Putamen (tissue), 1 donor: ENCODE results near the gene ATP1A2.

Experiments used
- DNase-seq: peaks from one replicate; pipeline ENCODE4 v3.0.0-alpha.2; 2016; ENCODE audit warnings: low spot score

Gene ATP1A2

GRCh38 chr1:160085686-160086455, 29.7 kb upstream of the ATP1A2 start:
- peak; percentile 88 for DNase-seq

- DNase-seq = no peak
These were observed 29.1 kb upstream of the ATP1A2 start for GRCh38 chr1:160086456-160086892.

- DNase-seq = no peak
These were observed 28.4 kb upstream of the ATP1A2 start for GRCh38 chr1:160087118-160087662.

GRCh38 chr1:160089883-160090282, 25.7 kb upstream of the ATP1A2 start:
- no peak for DNase-seq

GRCh38 chr1:160090760-160091159, 24.8 kb upstream of the ATP1A2 start:
- DNase-seq = no peak

- no peak for DNase-seq
These were observed 23.8 kb upstream of the ATP1A2 start for GRCh38 chr1:160091666-160092223.

GRCh38 chr1:160092366-160093068, 23.0 kb upstream of the ATP1A2 start:
- no peak for DNase-seq

- DNase-seq = no peak
These were observed 22.5 kb upstream of the ATP1A2 start for GRCh38 chr1:160093069-160093395.

- no peak for DNase-seq
These were observed 21.8 kb upstream of the ATP1A2 start for GRCh38 chr1:160093624-160094290.

- no peak for DNase-seq
These were observed 21.3 kb upstream of the ATP1A2 start for GRCh38 chr1:160094291-160094625.

GRCh38 chr1:160094806-160095205, 20.8 kb upstream of the ATP1A2 start:
- no peak for DNase-seq

GRCh38 chr1:160095382-160096105, 20.0 kb upstream of the ATP1A2 start:
- peak; percentile 91 for DNase-seq

- DNase-seq = no peak
These were observed 19.1 kb upstream of the ATP1A2 start for GRCh38 chr1:160096274-160097116.

- DNase-seq = no peak
These were observed 18.2 kb upstream of the ATP1A2 start for GRCh38 chr1:160097151-160097910.

GRCh38 chr1:160097911-160098851, 17.4 kb upstream of the ATP1A2 start, which contains the start of gene IGSF8:
TSS of gene IGSF8 (minus strand) at chr1:160098619. CDS start at chr1:160098472, 147 bp downstream.
- peak; percentile 87 for DNase-seq

- DNase-seq = peak; percentile 99
These were observed 16.6 kb upstream of the ATP1A2 start for GRCh38 chr1:160098852-160099561.

- DNase-seq = no peak
These were observed 15.7 kb upstream of the ATP1A2 start for GRCh38 chr1:160099716-160100375.
